Smooth muscle cell (in vitro differentiated cells): ENCODE data around the gene SUSD5. TPM values are rescaled to one million over a fixed set of nuclear protein-coding genes. Genes with fewer than 3 reads are reported as not detected.
A peak's percentile ranks its signal among the peaks of the same experiment; 100 is the strongest.

ENCODE experiments used
- DNase-seq: peaks from one replicate; lab custom pipeline; 2025; ENCODE audit not compliant: unreplicated experiment; lab: John Stamatoyannopoulos, UW
- H2AFZ ChIP-seq: fragments of 200-600 bp; sonication (generic); 2 replicates; pipeline ENCODE4 v1.6.0; 2016; ENCODE audit warnings: antibody characterized with exemption, low read depth, mild to moderate bottlenecking
- H3F3A ChIP-seq: fragments of 200-600 bp; sonication (generic); 2 replicates; pipeline ENCODE4 v1.6.0; 2017; ENCODE audit warnings: antibody characterized with exemption, low read depth
- H3K27ac ChIP-seq: fragments of 200-600 bp; sonication (generic); 2 replicates; pipeline ENCODE4 v1.5.1; 2016; ENCODE audit warnings: low read depth, mild to moderate bottlenecking
- H3K27me3 ChIP-seq: fragments of 200-600 bp; sonication (generic); 2 replicates; pipeline ENCODE4 v1.6.1; 2016; ENCODE audit warnings: low read depth, mild to moderate bottlenecking
- H3K36me3 ChIP-seq: fragments of 200-600 bp; sonication (generic); 2 replicates; pipeline ENCODE4 v1.5.1; 2016; ENCODE audit warnings: low read depth
- H3K4me1 ChIP-seq: fragments of 200-600 bp; sonication (generic); 2 replicates; pipeline ENCODE4 v1.5.1; 2016; ENCODE audit warnings: low read depth
- H3K4me2 ChIP-seq: fragments of 200-600 bp; sonication (generic); 2 replicates; pipeline ENCODE4 v1.6.0; 2016; ENCODE audit warnings: mild to moderate bottlenecking
- H3K4me3 ChIP-seq: fragments of 200-600 bp; sonication (generic); 2 replicates; pipeline ENCODE4 v1.5.1; 2016; ENCODE audit warnings: mild to moderate bottlenecking
- H3K79me2 ChIP-seq: fragments of 200-600 bp; sonication (generic); 2 replicates; pipeline ENCODE4 v1.6.0; 2016; ENCODE audit warnings: low read depth, mild to moderate bottlenecking
- H3K9ac ChIP-seq: fragments of 200-600 bp; sonication (generic); 2 replicates; pipeline ENCODE4 v1.6.0; 2016; ENCODE audit warnings: low read depth
- H3K9me3 ChIP-seq: fragments of 200-600 bp; sonication (generic); replicated peaks from 2 replicates; pipeline ENCODE4 v1.5.1; 2016; ENCODE audit warnings: low read depth
- H4K20me1 ChIP-seq: fragments of 200-600 bp; sonication (generic); 2 replicates; pipeline ENCODE4 v1.6.0; 2016; ENCODE audit warnings: low read depth
- WGBS: methylation state at CpG from one replicate; pipeline ENCODE4 v1.1.7; 2016; ENCODE audit warnings: low lambda C conversion rate; 5-methylcytosine and 5-hydroxymethylcytosine counted together
- polyA plus RNA-seq: library from polyadenylated mRNA; unstranded; fragments of >200 nt; fragmentation: Nextera tagmentation; extraction: Ambion mirVana; gene quantifications from 2 replicates; pipeline ENCODE4 v1.2.1, GENCODE V29; 2016
- total RNA-seq: library from RNA; depleted of rRNA; stranded (reverse); fragments of >200 nt; gene quantifications from 2 replicates; pipeline ENCODE4 v1.2.3, GENCODE V29; 2014
- TF ChIP-seq, protein P1 (sequence below): fragments of 200-600 bp; sonication (generic); IDR thresholded peaks from 2 replicates; pipeline ENCODE4 v1.5.1; 2017; ENCODE audit warnings: borderline replicate concordance, mild to moderate bottlenecking, antibody characterized with exemption; ENCODE audit not compliant: insufficient read depth, poor library complexity, severe bottlenecking

SUSD5 gene
- total and polyA plus RNA-seq, 2 experiments from 2014 or later: 1.4 to 1.6 TPM

DNA sequence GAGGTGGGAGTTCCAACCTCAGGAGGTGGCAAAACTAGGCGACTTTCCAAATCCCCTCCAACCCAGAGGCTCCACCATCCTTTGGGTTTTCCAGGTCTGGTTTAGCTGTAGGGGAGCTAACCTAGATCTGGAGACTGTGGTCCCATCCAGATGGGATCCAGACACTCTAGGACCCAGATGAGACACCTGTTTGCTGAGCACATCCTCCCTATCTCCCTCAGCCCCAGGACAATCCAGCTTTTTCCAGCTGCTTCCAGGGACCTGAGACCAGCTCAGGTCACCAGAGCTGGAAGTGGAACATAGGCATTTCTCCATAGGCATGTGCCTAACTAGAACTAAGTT is 86.6 kb downstream of the SUSD5 start:
- no peaks in the 10 kb centered on the region for H3K36me3 ChIP-seq

GRCh38 chr3:33131331-33132018 is 87.1 kb downstream of the SUSD5 start:
- Histone ChIP-seq H3F3A (peaks cover 3% of the 10 kb centered on the region), H4K20me1 (peaks cover 8% of the 10 kb centered on the region), H3K4me2 (no peak overlapping the region), H3K27ac (no peak overlapping the region), H3K9me3 (no peaks in the 10 kb centered on the region), H3K36me3 (no peaks in the 10 kb centered on the region), H3K79me2 (no peaks in the 10 kb centered on the region), H2AFZ (no peak overlapping the region), H3K4me3 (no peak overlapping the region), H3K27me3 (no peaks in the 10 kb centered on the region), H3K9ac (no peak overlapping the region), H3K4me1 (peaks cover 4% of the 10 kb centered on the region)
- DNase-seq: no peak
- TF ChIP-seq, protein P1, sequence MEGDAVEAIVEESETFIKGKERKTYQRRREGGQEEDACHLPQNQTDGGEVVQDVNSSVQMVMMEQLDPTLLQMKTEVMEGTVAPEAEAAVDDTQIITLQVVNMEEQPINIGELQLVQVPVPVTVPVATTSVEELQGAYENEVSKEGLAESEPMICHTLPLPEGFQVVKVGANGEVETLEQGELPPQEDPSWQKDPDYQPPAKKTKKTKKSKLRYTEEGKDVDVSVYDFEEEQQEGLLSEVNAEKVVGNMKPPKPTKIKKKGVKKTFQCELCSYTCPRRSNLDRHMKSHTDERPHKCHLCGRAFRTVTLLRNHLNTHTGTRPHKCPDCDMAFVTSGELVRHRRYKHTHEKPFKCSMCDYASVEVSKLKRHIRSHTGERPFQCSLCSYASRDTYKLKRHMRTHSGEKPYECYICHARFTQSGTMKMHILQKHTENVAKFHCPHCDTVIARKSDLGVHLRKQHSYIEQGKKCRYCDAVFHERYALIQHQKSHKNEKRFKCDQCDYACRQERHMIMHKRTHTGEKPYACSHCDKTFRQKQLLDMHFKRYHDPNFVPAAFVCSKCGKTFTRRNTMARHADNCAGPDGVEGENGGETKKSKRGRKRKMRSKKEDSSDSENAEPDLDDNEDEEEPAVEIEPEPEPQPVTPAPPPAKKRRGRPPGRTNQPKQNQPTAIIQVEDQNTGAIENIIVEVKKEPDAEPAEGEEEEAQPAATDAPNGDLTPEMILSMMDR: peak; percentile 77
- WGBS: 47% methylated on average over 6 of the region's 6 CpGs

More for the DNA sequence above, 86.6 kb downstream of the SUSD5 start:
- no peak overlapping the region for H3K4me2 ChIP-seq
- peaks cover 3% of the 10 kb centered on the region for H3F3A ChIP-seq
- peaks cover 4% of the 10 kb centered on the region for H3K4me1 ChIP-seq
- no peaks in the 10 kb centered on the region for H3K9me3 ChIP-seq
- H4K20me1 ChIP-seq: peaks cover 8% of the 10 kb centered on the region
- no peaks in the 10 kb centered on the region for H3K27me3 ChIP-seq
- 96% methylated on average over 1 of the region's 1 CpG for WGBS
- TF ChIP-seq, protein P1: no peak
- no peak overlapping the region for H3K9ac ChIP-seq
- DNase-seq: no peak
- H2AFZ ChIP-seq: no peak overlapping the region
- no peak overlapping the region for H3K27ac ChIP-seq
- no peaks in the 10 kb centered on the region for H3K79me2 ChIP-seq
- H3K4me3 ChIP-seq: no peak overlapping the region

DNA sequence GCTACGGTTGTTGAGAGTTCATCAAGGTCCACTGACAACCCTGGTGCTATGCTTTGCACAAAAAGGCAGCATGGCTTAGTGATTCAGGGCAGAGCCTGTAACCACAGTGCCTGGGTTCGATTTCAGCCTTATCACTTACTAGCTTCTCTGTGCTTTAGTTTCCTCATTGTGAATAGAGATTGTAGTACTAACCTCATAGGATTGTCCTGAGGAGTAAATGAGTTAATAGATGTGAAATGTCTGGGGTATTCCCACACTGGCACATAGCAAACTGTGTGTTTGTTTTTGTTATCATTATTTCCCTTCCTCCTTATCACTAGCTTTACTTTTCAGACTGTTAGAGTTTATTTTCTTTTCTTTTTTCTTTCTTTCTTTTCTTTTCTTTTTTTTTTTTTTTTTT is 88.5 kb downstream of the SUSD5 start:
- Histone ChIP-seq H3K27me3 (no peaks in the 10 kb centered on the region), H3K4me2 (no peak overlapping the region)
- WGBS: 53% methylated on average over 2 of the region's 2 CpGs

More for the DNA sequence above, 88.5 kb downstream of the SUSD5 start:
- no peaks in the 10 kb centered on the region for H3K9me3 ChIP-seq
- H2AFZ ChIP-seq: no peak overlapping the region
- no peak overlapping the region for H3K9ac ChIP-seq
- no peaks in the 10 kb centered on the region for H3K79me2 ChIP-seq
- TF ChIP-seq, protein P1: no peak
- DNase-seq: no peak
- H3K4me3 ChIP-seq: no peak overlapping the region
- peaks cover 3% of the 10 kb centered on the region for H3F3A ChIP-seq
- H3K4me1 ChIP-seq: peaks cover 4% of the 10 kb centered on the region
- H3K27ac ChIP-seq: no peak overlapping the region
- no peaks in the 10 kb centered on the region for H3K36me3 ChIP-seq
- H4K20me1 ChIP-seq: peaks cover 8% of the 10 kb centered on the region
